Progenitor cell of endocrine pancreas (in vitro differentiated cells): ENCODE measurements around the gene KCTD7. TPM values are rescaled to one million over a fixed set of nuclear protein-coding genes. Genes with fewer than 3 reads are reported as not detected.
"Not testable (repeated sequence)": the region's sequence is repeated elsewhere in the genome, so short reads cannot be mapped to it uniquely, and the experiment has no call there.

Experiments used
- DNase-seq: peaks from one replicate; pipeline ENCODE4 v3.0.0; 2021; ENCODE audit warnings: low spot score; ENCODE audit not compliant: unreplicated experiment
- H3K27ac Mint-ChIP-seq: 2 replicates; pipeline ENCODE4 v1.8.0; 2021; ENCODE audit warnings: mild to moderate bottlenecking, moderate library complexity, mixed read lengths
- H3K27me3 Mint-ChIP-seq: 2 replicates; pipeline ENCODE4 v1.8.0; 2021; ENCODE audit warnings: mixed read lengths
- H3K36me3 Mint-ChIP-seq: 2 replicates; pipeline ENCODE4 v1.8.0; 2022; ENCODE audit warnings: mixed read lengths; ENCODE audit not compliant: insufficient read depth
- H3K4me1 Mint-ChIP-seq: 2 replicates; pipeline ENCODE4 v1.8.0; 2021; ENCODE audit warnings: low read depth, mixed read lengths
- H3K4me3 Mint-ChIP-seq: 2 replicates; pipeline ENCODE4 v1.8.0; 2021; ENCODE audit warnings: low read depth, mild to moderate bottlenecking, moderate library complexity, mixed read lengths
- H3K9me3 Mint-ChIP-seq: 2 replicates; pipeline ENCODE4 v1.8.0; 2021; ENCODE audit warnings: low read depth, mixed read lengths
- CTCF ChIP-seq: fragments of 200-600 bp; sonication (generic); IDR thresholded peaks from one replicate; pipeline ENCODE4 v1.5.0; 2021; ENCODE audit warnings: antibody characterized with exemption, mild to moderate bottlenecking; ENCODE audit not compliant: unreplicated experiment
- total RNA-seq: library from RNA; stranded (reverse); gene quantifications from 2 replicates; pipeline ENCODE4 v1.2.1, GENCODE V29; 2021

The KCTD7 gene
- total RNA-seq, 1 donor from 2014 or later = 8.5 TPM

GRCh38 chr7:66679633-66680244 lies 51.1 kb downstream of the KCTD7 start:
- Mint-ChIP-seq H3K36me3 (peaks cover 2% of the 10 kb centered on the region), H3K9me3 (no peaks in the 10 kb centered on the region), H3K4me3 (peak overlapping the region; percentile 24), H3K4me1 (peaks cover 13% of the 10 kb centered on the region), H3K27me3 (no peaks in the 10 kb centered on the region), H3K27ac (peak overlapping the region; percentile 16)
- no peak for DNase-seq
- TF ChIP-seq CTCF = no peak

- peak overlapping the region; percentile 87 for H3K4me3 Mint-ChIP-seq
- peaks cover 18% of the 10 kb centered on the region for H3K4me1 Mint-ChIP-seq
- H3K36me3 Mint-ChIP-seq = peaks cover 2% of the 10 kb centered on the region
- no peaks in the 10 kb centered on the region for H3K27me3 Mint-ChIP-seq
- H3K9me3 Mint-ChIP-seq = no peaks in the 10 kb centered on the region
- no peak for TF ChIP-seq CTCF
- peak overlapping the region; percentile 97 for H3K27ac Mint-ChIP-seq
- peak; percentile 82 for DNase-seq
These were observed 53.0 kb downstream of the KCTD7 start for GRCh38 chr7:66681491-66682349.

- H3K9me3 Mint-ChIP-seq = peaks cover 3% of the 10 kb centered on the region
- peak; percentile 18 for DNase-seq
- no peaks in the 10 kb centered on the region for H3K27me3 Mint-ChIP-seq
- H3K27ac Mint-ChIP-seq = peak overlapping the region; percentile 97
- H3K4me3 Mint-ChIP-seq = peak overlapping the region; percentile 87
- H3K4me1 Mint-ChIP-seq = peaks cover 18% of the 10 kb centered on the region
- TF ChIP-seq CTCF = no peak
- H3K36me3 Mint-ChIP-seq = peaks cover 2% of the 10 kb centered on the region
These were observed 53.8 kb downstream of the KCTD7 start for GRCh38 chr7:66682350-66683093.

- Mint-ChIP-seq H3K4me3 (peak overlapping the region; percentile 87), H3K4me1 (peaks cover 18% of the 10 kb centered on the region), H3K27ac (peak overlapping the region; percentile 79)
- H3K9me3 Mint-ChIP-seq, DNase-seq, H3K27me3 Mint-ChIP-seq, H3K36me3 Mint-ChIP-seq: not testable (repeated sequence)
These were observed 54.6 kb downstream of the KCTD7 start for GRCh38 chr7:66683094-66683769.

- no peak for TF ChIP-seq CTCF
- Mint-ChIP-seq H3K36me3 (peaks cover 9% of the 10 kb centered on the region), H3K27ac (no peak overlapping the region), H3K9me3 (peaks cover 9% of the 10 kb centered on the region), H3K4me1 (peaks cover 18% of the 10 kb centered on the region), H3K4me3 (no peak overlapping the region), H3K27me3 (no peaks in the 10 kb centered on the region)
- no peak for DNase-seq
These were observed 55.1 kb downstream of the KCTD7 start for GRCh38 chr7:66683770-66684123.

- not testable (repeated sequence) for H3K27me3 Mint-ChIP-seq, H3K9me3 Mint-ChIP-seq, DNase-seq, H3K4me3 Mint-ChIP-seq, H3K36me3 Mint-ChIP-seq
- H3K27ac Mint-ChIP-seq = peak overlapping the region; percentile 41
- peaks cover 16% of the 10 kb centered on the region for H3K4me1 Mint-ChIP-seq
These were observed 57.0 kb downstream of the KCTD7 start for GRCh38 chr7:66685663-66686062.
